HepG2 (cell line): ENCODE data around the gene MTHFS. TPM values are rescaled to one million over a fixed set of nuclear protein-coding genes. Genes with fewer than 3 reads are reported as not detected.

Experiments used
- AHR ChIP-seq: IDR thresholded peaks from 2 replicates; pipeline ENCODE4 v1.6.1; 2018; ENCODE audit warnings: missing genetic modification reagents, missing compliant biosample characterization
- ARID5B ChIP-seq: IDR thresholded peaks from 2 replicates; pipeline ENCODE4 v1.4.0; 2020; ENCODE audit warnings: mild to moderate bottlenecking, missing genetic modification reagents
- CEBPZ ChIP-seq: IDR thresholded peaks from 2 replicates; pipeline ENCODE4 v1.6.1; 2012; ENCODE audit warnings: low read length, improper control_type of control experiment
- GATAD2A ChIP-seq: IDR thresholded peaks from 2 replicates; pipeline ENCODE4 v1.6.1; 2016
- HOXA9 ChIP-seq: sonication (generic); formaldehyde crosslinking; IDR thresholded peaks from 2 replicates; pipeline ENCODE4 v1.8.1; 2022; ENCODE audit warnings: missing genetic modification reagents, mild to moderate bottlenecking, moderate library complexity, borderline replicate concordance
- MYC ChIP-seq: sonication (generic); formaldehyde crosslinking; IDR thresholded peaks from 2 replicates; pipeline ENCODE4 v1.9.0; 2021; ENCODE audit warnings: missing genetic modification reagents, borderline replicate concordance
- PHF5A ChIP-seq: IDR thresholded peaks from one replicate; pipeline ENCODE4 v1.6.1; 2018; ENCODE audit warnings: low read depth, missing genetic modification reagents; ENCODE audit not compliant: unreplicated experiment
- TOPORS ChIP-seq: sonication (generic); formaldehyde crosslinking; IDR thresholded peaks from 2 replicates; pipeline ENCODE4 v1.8.0; 2023; ENCODE audit warnings: mild to moderate bottlenecking, missing genetic modification reagents
- ZNF232 ChIP-seq: sonication (generic); formaldehyde crosslinking; IDR thresholded peaks from 2 replicates; pipeline ENCODE4 v1.4.0; 2020; ENCODE audit warnings: missing genetic modification reagents, borderline replicate concordance
- ZNF552 ChIP-seq: sonication (generic); formaldehyde crosslinking; IDR thresholded peaks from 2 replicates; pipeline ENCODE4 v1.9.0; 2022; ENCODE audit warnings: missing genetic modification reagents, mild to moderate bottlenecking, borderline replicate concordance
- ZNF672 ChIP-seq: sonication (generic); formaldehyde crosslinking; IDR thresholded peaks from 2 replicates; pipeline ENCODE4 v1.8.1; 2022; ENCODE audit warnings: missing genetic modification reagents
- ZNF749 ChIP-seq: sonication (generic); formaldehyde crosslinking; IDR thresholded peaks from 2 replicates; pipeline ENCODE4 v1.8.0; 2022; ENCODE audit warnings: mild to moderate bottlenecking, missing genetic modification reagents, moderate library complexity, borderline replicate concordance
- polyA plus RNA-seq, 8 experiments: library from polyadenylated mRNA; depleted of rRNA in 3 of 8; stranded (reverse) in 7 of 8; unstranded in 1 of 8; fragments of >200 nt; fragmentation: Illumina TruSeq in 4 of 8; extraction: Trizol in 4 of 8; gene quantifications; 2 replicates each; pipeline versions ENCODE4 v1.2.1 to v1.2.3, GENCODE V29; 2011 to 2016; ENCODE audit warnings: low read depth in 4 of 8, missing spikeins in 1 of 8, mixed read lengths in 1 of 8; ENCODE audit not compliant: insufficient read depth in 1 of 8
- total RNA-seq, 5 experiments: library from RNA; depleted of rRNA; stranded (reverse); fragments of >200 nt; fragmentation: Illumina TruSeq; extraction: Trizol; gene quantifications; 2 replicates each; pipeline ENCODE4 v1.2.3, GENCODE V29; 2016; ENCODE audit warnings: low read depth in 1 of 5
- TF ChIP-seq, protein P1 (sequence below): sonication (generic); formaldehyde crosslinking; IDR thresholded peaks from 2 replicates; pipeline ENCODE4 v1.4.0; 2020; ENCODE audit warnings: low read depth, mild to moderate bottlenecking, missing genetic modification reagents
- TF ChIP-seq, protein P2 (sequence below): sonication (generic); formaldehyde crosslinking; IDR thresholded peaks from 2 replicates; pipeline ENCODE4 v1.4.0; 2020; ENCODE audit warnings: missing genetic modification reagents
- TF ChIP-seq, protein P3 (sequence below): sonication (generic); formaldehyde crosslinking; IDR thresholded peaks from 2 replicates; pipeline ENCODE4 v1.5.0; 2020; ENCODE audit warnings: mild to moderate bottlenecking, missing genetic modification reagents, borderline replicate concordance
- TF ChIP-seq, protein P4 (sequence below): sonication (generic); formaldehyde crosslinking; IDR thresholded peaks from 2 replicates; pipeline ENCODE4 v1.8.0; 2022; ENCODE audit warnings: mild to moderate bottlenecking, missing genetic modification reagents

The MTHFS gene
- total and polyA plus RNA-seq, 2 of the 13 experiments (the other 11 are each of a cell fraction or from before 2014, with no cell fraction given): 37.0 to 49.7 TPM

DNA sequence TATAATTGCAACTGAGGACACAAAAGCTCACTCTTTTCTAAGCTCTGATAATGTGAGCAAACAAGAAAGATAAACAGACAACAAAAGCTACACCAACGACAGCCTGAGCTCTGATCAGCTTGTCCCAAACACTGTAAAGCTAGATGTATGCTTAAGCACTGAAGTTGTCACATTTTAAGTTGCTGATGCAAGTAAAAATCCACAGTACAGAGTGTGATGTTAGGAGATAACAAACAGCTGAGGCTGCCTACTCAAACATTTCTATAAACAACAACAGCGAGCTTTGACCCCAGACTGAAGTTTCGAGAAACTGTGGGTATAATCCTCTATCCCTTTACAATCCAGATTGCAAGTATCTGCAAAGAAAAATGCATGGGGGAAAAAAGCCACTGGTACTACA lies 10.7 kb downstream of the MTHFS start (continued):
- TF ChIP-seq MYC (CRISPR knock-in tag) (no peak), CEBPZ (no peak), GATAD2A (peak; percentile 85), ZNF672 (no peak), ZNF749 (CRISPR knock-in tag) (no peak), HOXA9 (CRISPR knock-in tag) (no peak), TOPORS (no peak), ARID5B (CRISPR knock-in tag) (peak; percentile 85), AHR (CRISPR knock-in tag) (no peak), PHF5A (CRISPR knock-in tag) (no peak), ZNF552 (CRISPR knock-in tag) (no peak), ZNF232 (CRISPR knock-in tag) (no peak)
- TF ChIP-seq, protein P1, sequence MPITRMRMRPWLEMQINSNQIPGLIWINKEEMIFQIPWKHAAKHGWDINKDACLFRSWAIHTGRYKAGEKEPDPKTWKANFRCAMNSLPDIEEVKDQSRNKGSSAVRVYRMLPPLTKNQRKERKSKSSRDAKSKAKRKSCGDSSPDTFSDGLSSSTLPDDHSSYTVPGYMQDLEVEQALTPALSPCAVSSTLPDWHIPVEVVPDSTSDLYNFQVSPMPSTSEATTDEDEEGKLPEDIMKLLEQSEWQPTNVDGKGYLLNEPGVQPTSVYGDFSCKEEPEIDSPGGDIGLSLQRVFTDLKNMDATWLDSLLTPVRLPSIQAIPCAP (CRISPR knock-in tag): no peak
- TF ChIP-seq, protein P2, sequence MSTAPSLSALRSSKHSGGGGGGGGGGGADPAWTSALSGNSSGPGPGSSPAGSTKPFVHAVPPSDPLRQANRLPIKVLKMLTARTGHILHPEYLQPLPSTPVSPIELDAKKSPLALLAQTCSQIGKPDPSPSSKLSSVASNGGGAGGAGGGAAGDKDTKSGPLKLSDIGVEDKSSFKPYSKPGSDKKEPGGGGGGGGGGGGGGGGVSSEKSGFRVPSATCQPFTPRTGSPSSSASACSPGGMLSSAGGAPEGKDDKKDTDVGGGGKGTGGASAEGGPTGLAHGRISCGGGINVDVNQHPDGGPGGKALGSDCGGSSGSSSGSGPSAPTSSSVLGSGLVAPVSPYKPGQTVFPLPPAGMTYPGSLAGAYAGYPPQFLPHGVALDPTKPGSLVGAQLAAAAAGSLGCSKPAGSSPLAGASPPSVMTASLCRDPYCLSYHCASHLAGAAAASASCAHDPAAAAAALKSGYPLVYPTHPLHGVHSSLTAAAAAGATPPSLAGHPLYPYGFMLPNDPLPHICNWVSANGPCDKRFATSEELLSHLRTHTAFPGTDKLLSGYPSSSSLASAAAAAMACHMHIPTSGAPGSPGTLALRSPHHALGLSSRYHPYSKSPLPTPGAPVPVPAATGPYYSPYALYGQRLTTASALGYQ: 0 out of 2 replicates have a peak, but pooled peaks have one; percentile 60
- TF ChIP-seq, protein P3, sequence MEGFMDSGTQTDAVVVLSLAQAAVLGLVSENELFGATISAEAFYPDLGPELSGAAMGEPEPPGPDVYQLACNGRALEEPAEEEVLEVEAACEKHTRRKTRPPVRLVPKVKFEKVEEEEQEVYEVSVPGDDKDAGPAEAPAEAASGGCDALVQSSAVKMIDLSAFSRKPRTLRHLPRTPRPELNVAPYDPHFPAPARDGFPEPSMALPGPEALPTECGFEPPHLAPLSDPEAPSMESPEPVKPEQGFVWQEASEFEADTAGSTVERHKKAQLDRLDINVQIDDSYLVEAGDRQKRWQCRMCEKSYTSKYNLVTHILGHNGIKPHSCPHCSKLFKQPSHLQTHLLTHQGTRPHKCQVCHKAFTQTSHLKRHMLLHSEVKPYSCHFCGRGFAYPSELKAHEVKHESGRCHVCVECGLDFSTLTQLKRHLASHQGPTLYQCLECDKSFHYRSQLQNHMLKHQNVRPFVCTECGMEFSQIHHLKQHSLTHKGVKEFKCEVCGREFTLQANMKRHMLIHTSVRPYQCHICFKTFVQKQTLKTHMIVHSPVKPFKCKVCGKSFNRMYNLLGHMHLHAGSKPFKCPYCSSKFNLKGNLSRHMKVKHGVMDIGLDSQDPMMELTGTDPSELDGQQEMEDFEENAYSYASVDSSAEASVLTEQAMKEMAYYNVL (CRISPR knock-in tag): no peak
- TF ChIP-seq, protein P4, sequence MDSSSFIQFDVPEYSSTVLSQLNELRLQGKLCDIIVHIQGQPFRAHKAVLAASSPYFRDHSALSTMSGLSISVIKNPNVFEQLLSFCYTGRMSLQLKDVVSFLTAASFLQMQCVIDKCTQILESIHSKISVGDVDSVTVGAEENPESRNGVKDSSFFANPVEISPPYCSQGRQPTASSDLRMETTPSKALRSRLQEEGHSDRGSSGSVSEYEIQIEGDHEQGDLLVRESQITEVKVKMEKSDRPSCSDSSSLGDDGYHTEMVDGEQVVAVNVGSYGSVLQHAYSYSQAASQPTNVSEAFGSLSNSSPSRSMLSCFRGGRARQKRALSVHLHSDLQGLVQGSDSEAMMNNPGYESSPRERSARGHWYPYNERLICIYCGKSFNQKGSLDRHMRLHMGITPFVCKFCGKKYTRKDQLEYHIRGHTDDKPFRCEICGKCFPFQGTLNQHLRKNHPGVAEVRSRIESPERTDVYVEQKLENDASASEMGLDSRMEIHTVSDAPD (CRISPR knock-in tag): no peak
